Activated B cell treated with CpG ODN at 0.5 μM for 24 hours (primary cell): ENCODE measurements around the gene CHST9. TPM values are rescaled to one million over a fixed set of nuclear protein-coding genes. Genes with fewer than 3 reads are reported as not detected.
"Not testable (repeated sequence)": the region's sequence is repeated elsewhere in the genome, so short reads cannot be mapped to it uniquely, and the experiment has no call there.

ENCODE experiments used
- ATAC-seq: fragments of 200-7000 bp; cut with Tn5 transposase; one replicate; pipeline ENCODE4 v1.10.0; 2021; ENCODE audit warnings: low read depth, mild to moderate bottlenecking, moderate library complexity
- CTCF ChIA-PET: fragments of 350-600 bp; sonication (Branson Sonifier 250); formaldehyde crosslinking; loops from one replicate; lab custom pipeline; 2021; ENCODE audit warnings: antibody characterized with exemption; lab: Charles Lee
- POLR2A ChIA-PET: fragments of 350-600 bp; sonication (Branson Sonifier 250); formaldehyde crosslinking; loops from one replicate; lab custom pipeline; 2021; ENCODE audit warnings: antibody characterized with exemption; lab: Charles Lee
- DNase-seq: peaks from one replicate; pipeline ENCODE4 v3.0.0; 2022
- H3K27ac Mint-ChIP-seq: one replicate; pipeline ENCODE4 v1.8.0; 2020; ENCODE audit warnings: mixed read lengths
- H3K27me3 Mint-ChIP-seq: one replicate; pipeline ENCODE4 v1.8.0; 2021; ENCODE audit warnings: mixed read lengths
- H3K36me3 Mint-ChIP-seq: one replicate; pipeline ENCODE4 v1.8.0; 2021; ENCODE audit warnings: low read depth, mixed read lengths
- H3K4me1 Mint-ChIP-seq: one replicate; pipeline ENCODE4 v1.8.0; 2021; ENCODE audit warnings: mixed read lengths
- H3K4me3 Mint-ChIP-seq: one replicate; pipeline ENCODE4 v1.8.0; 2020; ENCODE audit warnings: mild to moderate bottlenecking, mixed read lengths
- H3K9me3 Mint-ChIP-seq: one replicate; pipeline ENCODE4 v1.8.0; 2020; ENCODE audit warnings: mixed read lengths
- CTCF ChIP-seq: fragments of 200-600 bp; IDR thresholded peaks from one replicate; pipeline ENCODE4 v1.8.0; 2022; ENCODE audit warnings: antibody characterized with exemption, mild to moderate bottlenecking
- intact Hi-C: fragments of 100-400 bp; cut with micrococcal nuclease; formaldehyde crosslinking; loops from one replicate; pipeline ENCODE4 v1.15.1; 2024
- total RNA-seq: library from RNA; stranded (reverse); gene quantifications from 2 replicates; pipeline ENCODE4 v1.2.3, GENCODE V29; 2022

Gene CHST9
- total RNA-seq, 1 donor from 2014 or later = not detected

- no peaks in the 10 kb centered on the region for H3K9me3 Mint-ChIP-seq
- ChIA-PET POLR2A (no interaction called here), CTCF (no interaction called here)
- no peaks in the 10 kb centered on the region for H3K27me3 Mint-ChIP-seq
- no peak overlapping the region for H3K4me3 Mint-ChIP-seq
- H3K27ac Mint-ChIP-seq = no peak overlapping the region
- TF ChIP-seq CTCF = no peak
- no peak for DNase-seq
- intact Hi-C loops = no loop called here
- ATAC-seq = no peak
- no peaks in the 10 kb centered on the region for H3K4me1 Mint-ChIP-seq
- no peaks in the 10 kb centered on the region for H3K36me3 Mint-ChIP-seq
Measured at GRCh38 chr18:26940744-26941398, 244.2 kb downstream of the CHST9 start.

DNA sequence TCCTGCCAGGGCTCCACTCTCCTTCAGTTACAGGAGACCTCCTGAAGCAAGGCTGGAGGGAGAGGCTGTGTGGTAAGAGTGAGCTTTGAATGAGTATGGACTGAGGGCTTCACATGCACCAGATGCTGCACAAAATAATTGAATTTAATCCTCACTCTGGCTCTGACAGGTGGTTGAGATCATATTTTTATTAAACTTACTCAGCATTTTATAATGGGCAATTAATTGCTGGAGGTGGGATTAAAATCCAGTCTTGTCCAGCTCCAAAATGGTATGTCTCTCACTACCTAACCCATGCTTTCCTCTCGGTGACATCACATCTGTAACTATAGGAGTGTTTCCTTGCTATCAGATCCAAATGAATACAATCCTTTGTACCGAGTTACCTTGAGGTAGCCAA, 253.4 kb downstream of the CHST9 start:
- no peaks in the 10 kb centered on the region for H3K9me3 Mint-ChIP-seq
- H3K4me3 Mint-ChIP-seq = no peak overlapping the region
- ChIA-PET POLR2A (no interaction called here), CTCF (no interaction called here)
- no peak for ATAC-seq
- H3K27me3 Mint-ChIP-seq = no peaks in the 10 kb centered on the region
- no peak overlapping the region for H3K27ac Mint-ChIP-seq
- intact Hi-C loops = no loop called here
- H3K36me3 Mint-ChIP-seq = no peaks in the 10 kb centered on the region
- no peak for DNase-seq
- no peak for TF ChIP-seq CTCF
- H3K4me1 Mint-ChIP-seq = no peaks in the 10 kb centered on the region

- Mint-ChIP-seq H3K4me1 (no peaks in the 10 kb centered on the region), H3K4me3 (no peak overlapping the region), H3K9me3 (no peaks in the 10 kb centered on the region), H3K27me3 (no peaks in the 10 kb centered on the region), H3K36me3 (no peaks in the 10 kb centered on the region), H3K27ac (no peak overlapping the region)
- intact Hi-C loops = no loop called here
- ATAC-seq (no peak), DNase-seq (no peak)
- ChIA-PET POLR2A (no interaction called here), CTCF (no interaction called here)
- TF ChIP-seq CTCF = no peak
Measured at GRCh38 chr18:26930630-26931029, 254.5 kb downstream of the CHST9 start.

GRCh38 chr18:26928670-26929313, 256.3 kb downstream of the CHST9 start:
- ChIA-PET CTCF (no interaction called here), POLR2A (no interaction called here)
- Mint-ChIP-seq H3K9me3 (no peaks in the 10 kb centered on the region), H3K4me3 (no peak overlapping the region), H3K27me3 (no peaks in the 10 kb centered on the region), H3K4me1 (no peaks in the 10 kb centered on the region), H3K27ac (no peak overlapping the region), H3K36me3 (no peaks in the 10 kb centered on the region)
- no peak for TF ChIP-seq CTCF
- intact Hi-C loops = loop anchor here (10.0 kb wide), 1 partner anchor 56 kb away; no protein-coding TSS in a partner anchor
- ATAC-seq (no peak), DNase-seq (no peak)

DNA sequence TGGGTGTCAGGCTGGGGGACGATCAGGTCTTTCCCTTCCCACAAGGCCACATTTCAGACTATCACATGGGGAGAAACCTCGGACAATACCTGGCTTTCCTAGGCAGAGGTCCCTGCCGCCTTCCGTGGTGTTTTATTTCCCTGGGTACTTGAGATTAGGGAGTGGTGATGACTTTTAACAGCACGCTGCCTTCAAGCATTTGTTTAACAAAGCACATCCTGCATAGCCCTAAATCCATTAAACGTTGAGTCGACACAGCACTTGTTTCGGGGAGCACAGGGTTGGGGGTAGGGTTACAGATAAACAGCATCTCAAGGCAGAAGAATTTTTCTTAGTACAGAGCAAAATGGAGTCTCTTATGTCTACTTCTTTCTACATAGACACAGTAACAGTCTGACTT, 257.3 kb downstream of the CHST9 start:
- H3K9me3 Mint-ChIP-seq, H3K36me3 Mint-ChIP-seq, H3K4me3 Mint-ChIP-seq, POLR2A ChIA-PET, H3K4me1 Mint-ChIP-seq, H3K27me3 Mint-ChIP-seq, H3K27ac Mint-ChIP-seq, ATAC-seq, CTCF ChIA-PET, DNase-seq: not testable (repeated sequence)
- intact Hi-C loops = loop anchor here (10.0 kb wide), 1 partner anchor 57 kb away; no protein-coding TSS in a partner anchor
